Activated naive CD8-positive, alpha-beta T cell treated with anti-CD3 and anti-CD28 coated beads, Interleukin-2, amount 50 U/mL, for 24 hours (primary cell): ENCODE measurements around the gene IQCK.
"Not testable (repeated sequence)": the region's sequence is repeated elsewhere in the genome, so short reads cannot be mapped to it uniquely, and the experiment has no call there.

ENCODE experiments used
- ATAC-seq: fragments of 150-1000 bp; cut with Tn5 transposase; one replicate; pipeline ENCODE4 v1.10.0; 2021
- DNase-seq: peaks from one replicate; pipeline ENCODE4 v3.0.0; 2021
- H3K27ac Mint-ChIP-seq: one replicate; pipeline ENCODE4 v1.8.0; 2021; ENCODE audit warnings: mild to moderate bottlenecking, mixed read lengths
- H3K27me3 Mint-ChIP-seq: one replicate; pipeline ENCODE4 v1.8.0; 2021; ENCODE audit warnings: mixed read lengths
- H3K36me3 Mint-ChIP-seq: one replicate; pipeline ENCODE4 v1.8.0; 2021; ENCODE audit warnings: low read depth, mixed read lengths
- H3K4me1 Mint-ChIP-seq: one replicate; pipeline ENCODE4 v1.8.0; 2021; ENCODE audit warnings: mixed read lengths
- H3K4me3 Mint-ChIP-seq: one replicate; pipeline ENCODE4 v1.8.0; 2021; ENCODE audit warnings: mild to moderate bottlenecking, moderate library complexity, mixed read lengths
- H3K9me3 Mint-ChIP-seq: one replicate; pipeline ENCODE4 v1.8.0; 2021; ENCODE audit warnings: mixed read lengths

Gene IQCK

DNA sequence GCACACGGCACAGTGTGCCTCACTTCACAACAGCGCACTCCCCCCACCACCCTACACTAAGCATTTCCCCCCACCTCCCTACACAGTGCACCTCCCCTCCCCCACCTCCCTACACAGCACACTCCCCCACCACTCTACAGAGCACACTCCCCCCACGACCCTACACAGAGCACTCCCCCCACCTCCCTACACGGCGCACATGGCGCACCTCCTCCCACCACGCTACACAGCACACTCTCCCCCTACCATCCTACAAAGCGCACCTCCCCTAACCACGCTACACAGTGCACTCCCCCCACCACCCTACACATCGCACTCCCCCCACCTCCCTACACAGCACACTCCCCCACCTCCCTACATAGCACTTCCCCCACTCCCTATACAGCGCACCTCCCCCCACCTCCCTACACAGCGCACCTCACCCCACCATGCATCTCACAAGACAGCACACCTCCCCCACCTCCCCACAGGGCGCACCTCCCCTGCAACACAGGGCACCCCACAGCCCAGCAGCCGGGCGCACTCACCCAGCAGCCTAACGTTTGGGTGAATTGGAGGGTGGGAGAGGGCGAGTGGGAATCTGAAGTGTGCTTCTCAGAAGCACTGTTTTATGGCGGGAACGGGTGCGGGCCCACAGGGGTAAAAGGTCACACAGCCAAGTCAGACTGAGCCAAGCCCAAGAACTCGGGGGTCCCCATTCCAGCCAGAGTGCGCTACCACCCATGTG lies 10.3 kb upstream of the IQCK start:
- Mint-ChIP-seq H3K4me3 (no peak overlapping the region), H3K27me3 (no peaks in the 10 kb centered on the region), H3K36me3 (peaks cover 46% of the 10 kb centered on the region), H3K27ac (no peak overlapping the region), H3K9me3 (no peaks in the 10 kb centered on the region), H3K4me1 (no peaks in the 10 kb centered on the region)
- peak; percentile 27 for ATAC-seq
- no peak for DNase-seq

DNA sequence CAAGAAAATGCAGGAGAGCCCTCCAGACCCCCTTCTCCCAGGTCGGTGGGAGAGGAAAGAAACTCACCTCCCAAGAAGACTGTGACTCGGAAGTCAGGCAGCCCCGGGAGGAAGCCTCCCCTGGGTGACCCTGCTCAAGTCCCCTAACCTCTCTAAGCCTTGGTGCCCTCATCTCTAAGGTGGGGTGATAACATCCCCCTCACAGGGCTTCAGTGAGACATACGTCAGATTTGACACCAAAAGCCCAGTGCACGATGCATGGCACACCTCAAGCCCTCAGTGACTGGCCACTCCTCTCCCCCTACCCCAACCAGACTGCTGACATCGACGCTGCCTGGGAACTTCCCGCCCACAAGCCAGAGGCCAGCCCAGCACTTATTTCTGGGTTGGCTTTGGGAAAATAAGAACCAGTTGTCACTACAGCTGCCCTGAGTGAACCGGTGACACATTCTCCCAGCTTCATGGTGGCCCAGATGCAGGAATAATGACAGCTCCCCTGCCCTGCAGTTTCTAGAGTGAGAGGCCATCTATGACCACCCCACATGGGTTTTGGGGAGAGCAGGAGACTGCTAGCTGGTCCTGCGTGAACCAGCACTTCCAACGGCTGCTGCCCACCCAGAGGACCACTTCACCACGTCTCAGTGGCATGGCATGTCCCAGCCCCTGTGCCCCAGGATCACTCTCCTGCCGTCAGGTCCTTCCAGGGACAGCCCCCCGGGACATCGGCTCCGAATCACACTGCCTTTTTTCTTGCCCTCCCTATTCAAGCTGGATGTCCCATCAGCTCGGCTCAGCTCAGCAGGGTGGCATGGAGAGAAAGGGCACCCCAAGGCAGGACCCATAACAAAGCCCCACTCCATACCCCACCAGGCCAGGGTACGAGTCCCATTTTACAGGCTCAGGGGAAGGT lies 9.5 kb upstream of the IQCK start:
- H3K27ac Mint-ChIP-seq, result no peak overlapping the region
- H3K36me3 Mint-ChIP-seq, result peaks cover 44% of the 10 kb centered on the region
- no peak overlapping the region for H3K4me3 Mint-ChIP-seq
- no peaks in the 10 kb centered on the region for H3K27me3 Mint-ChIP-seq
- ATAC-seq, result no peak
- H3K9me3 Mint-ChIP-seq, result no peaks in the 10 kb centered on the region
- H3K4me1 Mint-ChIP-seq, result no peaks in the 10 kb centered on the region
- DNase-seq, result no peak

DNA sequence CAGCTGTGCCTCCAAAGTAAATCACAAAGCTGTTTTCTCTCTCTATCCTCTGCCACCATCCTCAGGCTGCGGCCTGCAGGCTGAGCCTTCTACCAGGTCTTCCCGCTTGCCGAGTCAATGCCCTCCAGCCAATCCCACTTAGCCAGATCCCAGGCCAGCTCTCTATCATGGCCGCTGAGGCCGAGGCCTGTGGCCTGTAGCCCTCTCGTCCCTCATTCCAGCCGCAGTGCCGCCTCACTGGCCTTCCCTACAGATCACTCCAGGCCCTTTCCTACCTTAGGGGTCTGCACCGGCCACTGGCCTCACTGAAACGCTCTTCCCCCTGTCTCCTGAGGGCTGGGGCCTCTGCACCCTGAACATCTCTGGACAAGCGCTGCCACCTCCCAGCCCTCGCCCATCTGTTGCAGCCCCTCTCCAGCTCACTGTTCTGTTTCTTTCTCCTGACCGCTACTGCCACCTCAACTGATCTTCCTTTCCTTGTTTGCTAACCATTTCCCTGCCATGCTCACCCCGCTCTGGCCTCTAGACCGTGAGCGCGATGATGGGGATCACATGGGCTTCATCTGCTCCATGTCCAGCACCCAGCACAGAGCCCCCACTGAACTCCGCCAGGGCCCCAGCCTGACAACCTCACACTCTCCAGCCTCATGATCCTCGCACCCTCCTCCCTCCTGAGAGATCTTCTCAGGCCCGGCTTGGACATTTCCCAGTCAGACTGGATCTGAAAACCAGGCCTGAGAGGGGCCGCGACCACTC lies 8.5 kb upstream of the IQCK start:
- no peaks in the 10 kb centered on the region for H3K9me3 Mint-ChIP-seq
- no peak overlapping the region for H3K4me3 Mint-ChIP-seq
- no peaks in the 10 kb centered on the region for H3K27me3 Mint-ChIP-seq
- H3K36me3 Mint-ChIP-seq, result peaks cover 44% of the 10 kb centered on the region
- H3K27ac Mint-ChIP-seq, result peak overlapping the region; percentile 11
- ATAC-seq, result no peak
- H3K4me1 Mint-ChIP-seq, result peaks cover 3% of the 10 kb centered on the region
- DNase-seq, result no peak

DNA sequence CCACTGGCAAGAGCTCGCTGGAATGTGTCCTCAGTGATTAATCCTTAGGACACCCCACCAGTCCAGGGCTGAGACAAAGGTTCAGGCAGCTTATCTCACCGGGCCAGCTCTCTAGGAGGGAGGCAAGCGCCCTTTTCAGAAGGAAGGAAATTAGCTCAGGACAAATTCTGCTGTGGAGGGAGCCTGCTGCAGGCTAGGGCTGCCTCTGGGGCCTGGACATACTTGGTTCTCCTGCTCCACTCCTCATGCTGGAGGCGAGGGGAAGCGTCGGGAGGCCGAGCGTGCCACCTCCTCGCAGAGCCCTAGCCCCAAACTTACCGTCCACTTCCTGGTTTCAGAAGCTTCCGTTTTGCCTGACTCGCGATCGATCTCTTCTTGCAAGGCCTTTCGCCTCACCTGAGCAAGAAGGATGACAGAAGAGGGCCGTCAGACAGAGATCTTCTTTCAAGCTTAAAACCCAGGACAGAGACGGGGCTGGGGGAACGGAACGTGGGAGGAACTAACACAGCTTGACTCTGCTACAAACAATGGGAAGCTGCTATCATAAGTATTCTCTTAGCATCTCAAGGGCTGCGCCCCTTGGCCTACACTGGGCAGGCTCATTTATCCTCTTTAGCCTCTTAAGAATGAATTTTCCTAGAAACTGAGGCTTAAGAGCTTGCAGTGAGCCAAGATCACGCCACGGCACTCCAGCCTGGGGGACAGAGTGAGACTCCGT lies 7.7 kb upstream of the IQCK start:
- H3K4me3 Mint-ChIP-seq, result no peak overlapping the region
- no peaks in the 10 kb centered on the region for H3K9me3 Mint-ChIP-seq
- H3K4me1 Mint-ChIP-seq, result peaks cover 5% of the 10 kb centered on the region
- H3K36me3 Mint-ChIP-seq, result peaks cover 43% of the 10 kb centered on the region
- ATAC-seq (no peak), DNase-seq (no peak)
- no peaks in the 10 kb centered on the region for H3K27me3 Mint-ChIP-seq
- no peak overlapping the region for H3K27ac Mint-ChIP-seq

DNA sequence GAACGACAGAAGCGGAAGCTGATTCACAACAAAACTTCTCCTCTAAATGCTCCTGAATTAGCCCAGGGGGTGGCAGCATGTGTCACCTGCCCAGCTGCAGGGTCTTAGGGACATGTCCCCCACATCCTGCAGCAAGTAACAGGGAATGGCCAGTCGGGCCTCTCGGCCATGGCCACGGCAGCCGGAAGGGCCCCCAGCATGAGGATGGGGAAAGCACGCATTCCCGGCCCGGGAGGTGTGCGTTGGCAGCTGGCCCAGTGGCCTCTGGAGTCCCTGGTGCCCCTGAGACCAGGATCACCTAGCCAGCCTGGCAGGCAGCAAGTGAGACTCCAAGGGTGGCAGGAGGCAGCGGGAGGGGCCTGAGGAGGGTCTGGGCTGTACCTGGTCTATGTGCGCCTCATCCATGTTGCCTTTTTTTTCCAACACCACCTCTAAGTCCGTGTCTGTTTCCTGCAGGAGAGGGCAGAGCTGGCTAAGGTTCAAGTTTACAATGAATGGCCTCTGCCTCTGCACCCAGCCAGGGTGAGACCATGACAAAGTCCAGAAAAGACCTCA lies 7.0 kb upstream of the IQCK start:
- Mint-ChIP-seq H3K27me3 (no peaks in the 10 kb centered on the region), H3K9me3 (no peaks in the 10 kb centered on the region), H3K4me1 (peaks cover 6% of the 10 kb centered on the region), H3K27ac (no peak overlapping the region), H3K36me3 (peaks cover 39% of the 10 kb centered on the region), H3K4me3 (no peak overlapping the region)
- no peak for DNase-seq
- ATAC-seq, result no peak

DNA sequence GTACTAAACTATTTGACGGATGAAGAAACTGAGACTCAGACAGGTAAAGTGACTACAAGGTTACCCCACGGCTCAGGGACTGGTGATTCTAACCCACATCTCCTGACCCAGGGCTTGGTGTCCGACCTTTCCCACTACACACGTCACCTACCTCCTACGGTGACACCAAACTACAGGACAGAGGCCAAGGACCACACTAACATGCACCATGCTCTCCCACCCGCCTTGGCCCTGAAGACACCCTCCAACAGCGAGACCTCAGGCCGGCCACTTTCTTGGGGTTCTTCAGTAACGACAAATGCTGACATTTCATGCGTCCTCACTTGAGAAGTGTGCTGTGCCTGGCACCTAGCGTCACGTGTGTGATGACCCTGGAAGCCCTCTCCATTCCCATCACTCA lies 6.4 kb upstream of the IQCK start:
- Mint-ChIP-seq H3K4me1 (peaks cover 12% of the 10 kb centered on the region), H3K27ac (no peak overlapping the region), H3K36me3 (peaks cover 33% of the 10 kb centered on the region), H3K9me3 (no peaks in the 10 kb centered on the region), H3K4me3 (no peak overlapping the region), H3K27me3 (no peaks in the 10 kb centered on the region)
- no peak for ATAC-seq
- no peak for DNase-seq

DNA sequence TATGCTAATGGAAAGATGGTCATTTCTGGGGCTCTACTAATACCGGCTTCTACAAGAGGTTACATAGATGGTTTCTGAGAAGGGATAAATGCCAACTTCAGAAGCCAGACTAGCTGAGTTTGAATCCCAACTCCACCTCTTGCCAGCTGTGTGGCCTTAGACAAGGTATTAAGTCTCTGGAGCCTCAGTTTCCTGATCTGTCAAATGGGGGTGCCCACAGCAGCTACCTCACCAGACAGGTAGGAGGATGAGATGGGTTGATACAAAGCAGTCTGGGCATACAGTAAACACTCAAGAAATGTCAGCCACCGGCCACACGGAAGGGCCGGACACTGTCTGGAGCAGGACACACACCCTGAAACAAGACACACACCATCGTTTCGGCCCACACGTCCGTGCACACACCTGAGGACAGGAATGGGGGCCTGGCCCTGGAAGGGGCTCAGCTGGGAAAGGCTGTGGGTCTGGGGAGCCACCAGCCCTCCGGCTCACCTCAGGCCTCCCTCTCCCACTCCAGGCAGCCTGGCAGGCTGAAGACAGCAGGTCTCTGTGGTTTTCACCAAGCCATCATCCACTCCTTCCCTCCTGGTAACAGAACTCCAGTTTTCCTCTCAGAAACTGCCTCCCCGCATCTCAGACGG lies 5.5 kb upstream of the IQCK start:
- peaks cover 17% of the 10 kb centered on the region for H3K4me1 Mint-ChIP-seq
- DNase-seq (no peak), ATAC-seq (no peak)
- H3K27me3 Mint-ChIP-seq, result no peaks in the 10 kb centered on the region
- H3K9me3 Mint-ChIP-seq, result no peaks in the 10 kb centered on the region
- H3K4me3 Mint-ChIP-seq, result no peak overlapping the region
- H3K36me3 Mint-ChIP-seq, result peaks cover 33% of the 10 kb centered on the region
- no peak overlapping the region for H3K27ac Mint-ChIP-seq

DNA sequence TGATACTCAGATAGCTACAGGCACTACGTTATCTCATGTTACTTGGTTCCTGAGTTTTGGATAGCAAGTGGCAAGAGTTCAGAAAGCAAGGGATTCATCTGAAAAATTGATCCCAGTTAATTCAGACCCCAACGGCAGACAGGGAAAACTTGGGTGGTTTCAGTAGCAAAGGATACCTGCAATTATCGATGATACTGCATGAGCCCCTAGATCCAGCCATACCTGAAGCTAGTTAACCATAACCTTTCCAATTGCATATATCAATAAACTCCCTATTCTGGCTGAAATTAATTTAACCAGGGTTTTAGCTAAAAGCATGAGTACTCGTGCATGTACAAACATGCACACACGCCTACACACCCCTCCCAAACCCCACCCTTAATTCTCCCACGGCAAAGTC lies 4.4 kb upstream of the IQCK start:
- no peak for ATAC-seq
- H3K4me1 Mint-ChIP-seq, result peaks cover 17% of the 10 kb centered on the region
- no peaks in the 10 kb centered on the region for H3K27me3 Mint-ChIP-seq
- no peak overlapping the region for H3K27ac Mint-ChIP-seq
- H3K4me3 Mint-ChIP-seq, result no peak overlapping the region
- no peak for DNase-seq
- H3K9me3 Mint-ChIP-seq, result no peaks in the 10 kb centered on the region
- peaks cover 34% of the 10 kb centered on the region for H3K36me3 Mint-ChIP-seq

DNA sequence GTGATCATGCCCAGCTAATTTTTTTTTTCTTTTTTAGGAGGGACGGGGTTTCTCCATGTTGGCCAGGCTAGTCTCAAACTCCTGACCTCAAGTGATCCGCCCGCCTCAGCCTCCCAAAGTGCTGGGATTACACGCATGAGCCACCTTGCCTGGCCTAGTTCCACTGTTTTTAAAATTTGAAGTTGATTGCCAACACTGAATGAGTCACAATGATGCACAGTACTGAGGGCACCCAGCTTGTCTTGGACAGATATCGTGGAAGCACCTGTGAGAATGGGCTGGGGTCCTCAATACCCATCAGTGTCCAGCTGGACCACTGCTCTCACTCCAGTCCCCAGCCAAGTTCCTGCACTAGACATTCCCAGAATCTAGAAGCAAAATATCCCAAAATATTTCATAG lies 2.5 kb upstream of the IQCK start:
- Mint-ChIP-seq H3K36me3 (peaks cover 31% of the 10 kb centered on the region), H3K4me1 (peaks cover 22% of the 10 kb centered on the region), H3K27me3 (no peaks in the 10 kb centered on the region), H3K27ac (no peak overlapping the region), H3K9me3 (no peaks in the 10 kb centered on the region), H3K4me3 (no peak overlapping the region)
- no peak for ATAC-seq
- DNase-seq, result no peak

DNA sequence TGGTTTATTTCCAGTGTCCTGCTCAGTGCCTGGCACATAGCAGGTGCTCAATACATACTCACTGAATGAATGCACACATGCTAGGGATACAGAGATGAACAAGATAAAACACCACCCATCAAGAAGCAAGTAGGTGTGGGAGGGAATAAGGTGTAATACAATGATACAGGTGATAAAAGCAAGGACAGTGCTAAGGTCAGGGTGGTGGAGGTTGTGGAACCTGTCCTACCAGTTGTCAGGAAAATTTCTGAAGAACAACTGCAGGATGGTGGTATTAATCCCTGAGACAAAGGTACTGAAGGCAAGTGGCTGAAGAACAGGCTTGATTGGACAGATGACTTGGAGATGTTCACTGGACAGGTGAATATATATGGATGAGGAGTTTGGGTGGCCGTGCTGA lies 1.9 kb upstream of the IQCK start:
- no peaks in the 10 kb centered on the region for H3K9me3 Mint-ChIP-seq
- DNase-seq (no peak), ATAC-seq (no peak)
- peaks cover 22% of the 10 kb centered on the region for H3K4me1 Mint-ChIP-seq
- H3K27ac Mint-ChIP-seq, result peak overlapping the region; percentile 32
- peaks cover 31% of the 10 kb centered on the region for H3K36me3 Mint-ChIP-seq
- peak overlapping the region; percentile 91 for H3K4me3 Mint-ChIP-seq
- no peaks in the 10 kb centered on the region for H3K27me3 Mint-ChIP-seq

DNA sequence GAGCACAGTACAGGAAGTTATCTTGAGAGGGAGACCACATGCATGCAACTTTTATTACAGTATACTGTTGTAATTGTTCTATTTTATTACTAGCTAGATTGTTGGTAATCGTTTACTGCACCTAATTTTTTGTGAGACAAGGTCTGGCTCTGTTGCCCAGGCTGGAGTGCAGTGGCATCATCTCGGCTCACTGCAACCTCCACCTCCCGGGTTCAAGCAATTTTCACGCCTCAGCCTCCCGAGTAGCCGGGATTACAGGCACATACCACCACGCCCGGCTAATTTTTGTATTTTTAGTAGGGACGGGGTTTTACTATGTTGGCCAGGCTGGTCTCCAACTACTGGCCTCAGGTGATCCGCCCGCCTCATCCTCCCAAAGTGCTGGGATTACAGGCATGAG lies 1.3 kb upstream of the IQCK start:
- peaks cover 26% of the 10 kb centered on the region for H3K36me3 Mint-ChIP-seq
- not testable (repeated sequence) for ATAC-seq, DNase-seq, H3K27me3 Mint-ChIP-seq, H3K9me3 Mint-ChIP-seq
- peak overlapping the region; percentile 91 for H3K27ac Mint-ChIP-seq
- H3K4me3 Mint-ChIP-seq, result peak overlapping the region; percentile 91
- peaks cover 22% of the 10 kb centered on the region for H3K4me1 Mint-ChIP-seq

DNA sequence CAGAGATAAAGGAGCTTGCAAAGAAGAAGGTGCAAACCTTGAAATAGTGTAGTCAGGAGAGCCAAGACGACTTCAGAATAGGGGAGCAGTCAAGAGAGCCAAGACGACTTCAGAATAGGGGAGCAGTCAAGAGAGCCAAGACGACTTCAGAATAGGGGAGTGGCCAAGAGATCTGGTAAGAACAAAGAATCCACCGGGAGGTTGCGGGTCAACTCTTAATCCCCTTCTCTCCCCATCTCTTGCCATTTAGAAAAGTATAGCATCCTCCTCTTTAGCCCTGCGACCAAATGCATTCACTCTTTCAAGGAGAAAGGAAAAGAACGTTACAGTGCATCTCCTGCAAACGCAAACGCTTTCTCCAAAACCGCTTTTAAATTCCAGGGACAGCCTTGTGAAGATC lies 757 bp upstream of the IQCK start:
- H3K36me3 Mint-ChIP-seq, result peaks cover 25% of the 10 kb centered on the region
- peak overlapping the region; percentile 91 for H3K27ac Mint-ChIP-seq
- no peaks in the 10 kb centered on the region for H3K27me3 Mint-ChIP-seq
- peaks cover 22% of the 10 kb centered on the region for H3K4me1 Mint-ChIP-seq
- no peaks in the 10 kb centered on the region for H3K9me3 Mint-ChIP-seq
- peak overlapping the region; percentile 91 for H3K4me3 Mint-ChIP-seq
- ATAC-seq, result no peak
- DNase-seq, result no peak

DNA sequence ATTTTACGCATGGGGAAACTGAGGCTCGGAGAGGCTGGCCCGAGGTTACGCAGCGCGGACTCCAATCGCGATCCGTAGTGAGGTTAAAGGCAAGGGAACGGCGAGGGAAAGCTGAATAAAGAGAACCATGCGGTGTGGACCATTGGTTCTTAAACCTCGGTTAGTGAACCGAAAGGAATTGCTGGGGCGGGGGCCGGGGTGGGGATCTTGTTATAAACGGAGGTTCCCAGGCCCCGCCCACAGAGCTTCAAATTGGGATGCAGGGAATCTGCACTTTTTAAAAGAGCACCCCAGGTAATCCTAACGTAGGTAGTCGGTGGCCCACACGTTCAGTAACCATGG lies 524 bp downstream of the IQCK start:
- Mint-ChIP-seq H3K9me3 (no peaks in the 10 kb centered on the region), H3K27me3 (no peaks in the 10 kb centered on the region), H3K36me3 (peaks cover 20% of the 10 kb centered on the region), H3K4me3 (peak overlapping the region; percentile 91), H3K27ac (peak overlapping the region; percentile 91), H3K4me1 (peaks cover 22% of the 10 kb centered on the region)
- no peak for DNase-seq
- ATAC-seq, result peak; percentile 6
